ENCODE results near the gene C16orf87.
"Not testable (repeated sequence)": the region's sequence is repeated elsewhere in the genome, so short reads cannot be mapped to it uniquely, and the experiment has no call there.

C16orf87 gene

GRCh38 chr16:46785076-46785845 is 45.7 kb downstream of the C16orf87 start:
- Histone ChIP-seq H3K9me3 (peaks cover 17% of the 10 kb centered on the region), H3K4me3 (no peak overlapping the region), H3K27me3 (no peaks in the 10 kb centered on the region), H3K36me3 (no peaks in the 10 kb centered on the region), H3K27ac (no peak overlapping the region), H3K4me2 (peak overlapping the region; percentile 42), H3K9ac (no peak overlapping the region), H4K20me1 (no peaks in the 10 kb centered on the region), H3K4me1 (peaks cover 42% of the 10 kb centered on the region)
- no peak for TF ChIP-seq Cebpa-rat (IDR thresholded peaks at IDR 0.05)

GRCh38 chr16:46784569-46784968 is 46.4 kb downstream of the C16orf87 start:
- H4K20me1 ChIP-seq, H3K36me3 ChIP-seq, H3K4me3 ChIP-seq, H3K27me3 ChIP-seq, H3K9ac ChIP-seq, H3K27ac ChIP-seq: not testable (repeated sequence)
- Histone ChIP-seq H3K9me3 (peaks cover 24% of the 10 kb centered on the region), H3K4me2 (peak overlapping the region; percentile 42), H3K4me1 (peaks cover 42% of the 10 kb centered on the region)

GRCh38 chr16:46783800-46784199 is 47.2 kb downstream of the C16orf87 start:
- H3K9ac ChIP-seq: no peak overlapping the region
- H3K4me3 ChIP-seq: no peak overlapping the region
- H3K27ac ChIP-seq: no peak overlapping the region
- TF ChIP-seq Cebpa-rat (IDR thresholded peaks at IDR 0.05): no peak
- H3K9me3 ChIP-seq: peaks cover 32% of the 10 kb centered on the region
- no peak overlapping the region for H3K4me2 ChIP-seq
- no peaks in the 10 kb centered on the region for H3K27me3 ChIP-seq
- no peaks in the 10 kb centered on the region for H4K20me1 ChIP-seq
- peaks cover 4% of the 10 kb centered on the region; the same call in 1 of the 2 replicates for H3K36me3 ChIP-seq
- peaks cover 42% of the 10 kb centered on the region for H3K4me1 ChIP-seq

GRCh38 chr16:46782320-46782719 is 48.7 kb downstream of the C16orf87 start:
- H3K9ac ChIP-seq: no peak overlapping the region
- H3K9me3 ChIP-seq: peaks cover 45% of the 10 kb centered on the region
- H3K4me3 ChIP-seq: no peak overlapping the region
- H3K4me1 ChIP-seq: peaks cover 32% of the 10 kb centered on the region
- no peak overlapping the region for H3K27ac ChIP-seq
- no peaks in the 10 kb centered on the region for H4K20me1 ChIP-seq
- H3K4me2 ChIP-seq: no peak overlapping the region
- H3K36me3 ChIP-seq: peaks cover 16% of the 10 kb centered on the region
- no peak for TF ChIP-seq Cebpa-rat (IDR thresholded peaks at IDR 0.05)
- no peaks in the 10 kb centered on the region for H3K27me3 ChIP-seq

- Histone ChIP-seq H3K9me3 (peaks cover 73% of the 10 kb centered on the region), H3K27ac (no peak overlapping the region), H3K4me3 (peak overlapping the region; percentile 31; the same call in 1 of the 2 replicates), H3K9ac (no peak overlapping the region), H3K4me1 (peaks cover 37% of the 10 kb centered on the region), H3K36me3 (peaks cover 16% of the 10 kb centered on the region), H4K20me1 (no peaks in the 10 kb centered on the region), H3K4me2 (no peak overlapping the region), H3K27me3 (no peaks in the 10 kb centered on the region)
- no peak for TF ChIP-seq Cebpa-rat (IDR thresholded peaks at IDR 0.05)
Observed at GRCh38 chr16:46777804-46778203, 53.2 kb downstream of the C16orf87 start.

- peaks cover 71% of the 10 kb centered on the region for H3K9me3 ChIP-seq
- no peak overlapping the region for H3K4me3 ChIP-seq
- H3K4me2 ChIP-seq: peak overlapping the region; percentile 55
- TF ChIP-seq Cebpa-rat (IDR thresholded peaks at IDR 0.05): no peak
- H4K20me1 ChIP-seq: no peaks in the 10 kb centered on the region
- peaks cover 61% of the 10 kb centered on the region for H3K4me1 ChIP-seq
- H3K27ac ChIP-seq: peak overlapping the region; percentile 43; the same call in 1 of the 2 replicates
- no peaks in the 10 kb centered on the region for H3K27me3 ChIP-seq
- H3K9ac ChIP-seq: no peak overlapping the region
- H3K36me3 ChIP-seq: peaks cover 16% of the 10 kb centered on the region
Observed at GRCh38 chr16:46775214-46775613, 55.8 kb downstream of the C16orf87 start.

- H3K4me2 ChIP-seq: peak overlapping the region; percentile 55
- peak overlapping the region; percentile 16; the same call in 1 of the 2 replicates for H3K4me3 ChIP-seq
- TF ChIP-seq Cebpa-rat (IDR thresholded peaks at IDR 0.05): no peak
- peaks cover 67% of the 10 kb centered on the region for H3K9me3 ChIP-seq
- H3K27ac ChIP-seq: peak overlapping the region; percentile 43; the same call in 1 of the 2 replicates
- peaks cover 16% of the 10 kb centered on the region for H3K36me3 ChIP-seq
- peaks cover 64% of the 10 kb centered on the region for H3K4me1 ChIP-seq
- no peak overlapping the region for H3K9ac ChIP-seq
- H3K27me3 ChIP-seq: no peaks in the 10 kb centered on the region
- no peaks in the 10 kb centered on the region for H4K20me1 ChIP-seq
Observed at GRCh38 chr16:46774743-46775177, 56.2 kb downstream of the C16orf87 start.

GRCh38 chr16:46772463-46772862 is 58.5 kb downstream of the C16orf87 start:
- Histone ChIP-seq H3K27me3 (no peaks in the 10 kb centered on the region), H4K20me1 (no peaks in the 10 kb centered on the region), H3K4me3 (no peak overlapping the region), H3K9me3 (peaks cover 44% of the 10 kb centered on the region), H3K4me1 (peaks cover 69% of the 10 kb centered on the region), H3K36me3 (no peaks in the 10 kb centered on the region), H3K4me2 (peak overlapping the region; percentile 55; the same call in 1 of the 2 replicates), H3K27ac (no peak overlapping the region), H3K9ac (no peak overlapping the region)
- TF ChIP-seq Cebpa-rat (IDR thresholded peaks at IDR 0.05): no peak

GRCh38 chr16:46768809-46769208 is 62.2 kb downstream of the C16orf87 start:
- H3K4me1 ChIP-seq: peaks cover 68% of the 10 kb centered on the region
- H3K4me3 ChIP-seq: no peak overlapping the region
- no peaks in the 10 kb centered on the region for H3K27me3 ChIP-seq
- H4K20me1 ChIP-seq: no peaks in the 10 kb centered on the region
- no peak overlapping the region for H3K4me2 ChIP-seq
- no peak overlapping the region for H3K9ac ChIP-seq
- no peaks in the 10 kb centered on the region for H3K36me3 ChIP-seq
- H3K27ac ChIP-seq: no peak overlapping the region
- TF ChIP-seq Cebpa-rat (IDR thresholded peaks at IDR 0.05): no peak
- peaks cover 11% of the 10 kb centered on the region for H3K9me3 ChIP-seq

GRCh38 chr16:46765050-46765449 is 65.9 kb downstream of the C16orf87 start:
- H3K27ac ChIP-seq: no peak overlapping the region
- no peaks in the 10 kb centered on the region for H4K20me1 ChIP-seq
- no peak for TF ChIP-seq Cebpa-rat (IDR thresholded peaks at IDR 0.05)
- H3K27me3 ChIP-seq: no peaks in the 10 kb centered on the region
- H3K9me3 ChIP-seq: no peaks in the 10 kb centered on the region
- H3K36me3 ChIP-seq: no peaks in the 10 kb centered on the region
- H3K4me1 ChIP-seq: peaks cover 55% of the 10 kb centered on the region
- H3K9ac ChIP-seq: no peak overlapping the region
- H3K4me2 ChIP-seq: peak overlapping the region; percentile 52
- no peak overlapping the region for H3K4me3 ChIP-seq
